Neural progenitor cell (in vitro differentiated cells): ENCODE results near the gene RSU1.

Source experiments
- EZH2 ChIP-seq: fragments of 200-600 bp; sonication (generic); IDR thresholded peaks from 2 replicates; pipeline ENCODE4 v1.6.1; 2017; ENCODE audit warnings: antibody characterized with exemption, mild to moderate bottlenecking, moderate library complexity
- TF ChIP-seq, protein P1 (sequence below): fragments of 200-600 bp; sonication (generic); IDR thresholded peaks from 2 replicates; pipeline ENCODE4 v1.5.1; 2017; ENCODE audit warnings: antibody characterized with exemption, mild to moderate bottlenecking

GRCh38 chr10:16748749-16749148 lies 68.5 kb downstream of the RSU1 start:
- no peak for TF ChIP-seq EZH2
- TF ChIP-seq, protein P1, sequence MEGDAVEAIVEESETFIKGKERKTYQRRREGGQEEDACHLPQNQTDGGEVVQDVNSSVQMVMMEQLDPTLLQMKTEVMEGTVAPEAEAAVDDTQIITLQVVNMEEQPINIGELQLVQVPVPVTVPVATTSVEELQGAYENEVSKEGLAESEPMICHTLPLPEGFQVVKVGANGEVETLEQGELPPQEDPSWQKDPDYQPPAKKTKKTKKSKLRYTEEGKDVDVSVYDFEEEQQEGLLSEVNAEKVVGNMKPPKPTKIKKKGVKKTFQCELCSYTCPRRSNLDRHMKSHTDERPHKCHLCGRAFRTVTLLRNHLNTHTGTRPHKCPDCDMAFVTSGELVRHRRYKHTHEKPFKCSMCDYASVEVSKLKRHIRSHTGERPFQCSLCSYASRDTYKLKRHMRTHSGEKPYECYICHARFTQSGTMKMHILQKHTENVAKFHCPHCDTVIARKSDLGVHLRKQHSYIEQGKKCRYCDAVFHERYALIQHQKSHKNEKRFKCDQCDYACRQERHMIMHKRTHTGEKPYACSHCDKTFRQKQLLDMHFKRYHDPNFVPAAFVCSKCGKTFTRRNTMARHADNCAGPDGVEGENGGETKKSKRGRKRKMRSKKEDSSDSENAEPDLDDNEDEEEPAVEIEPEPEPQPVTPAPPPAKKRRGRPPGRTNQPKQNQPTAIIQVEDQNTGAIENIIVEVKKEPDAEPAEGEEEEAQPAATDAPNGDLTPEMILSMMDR = no peak
